Spinal cord (tissue), 10 donors: ENCODE data around the gene UHRF1. TPM values are rescaled to one million over a fixed set of nuclear protein-coding genes. Genes with fewer than 3 reads are reported as not detected.

Source experiments
- DNase-seq, 6 donors: peaks; one replicate each; pipeline versions ENCODE4 v3.0.0 to v3.0.0-alpha.2; 2013 to 2015; ENCODE audit warnings: low spot score in 6 of 6, low read depth in 4 of 6
- H3K27ac ChIP-seq: one replicate; pipeline ENCODE4 v1.5.1; 2013; ENCODE audit warnings: low read depth, low read length, control low read depth
- H3K27me3 ChIP-seq: one replicate; pipeline ENCODE4 v1.6.1; 2013; ENCODE audit warnings: low read length; ENCODE audit not compliant: control insufficient read depth, insufficient read depth
- H3K36me3 ChIP-seq: one replicate; pipeline ENCODE4 v1.6.1; 2013; ENCODE audit warnings: low read length; ENCODE audit not compliant: control insufficient read depth, insufficient read depth
- H3K4me1 ChIP-seq: one replicate; pipeline ENCODE4 v1.6.1; 2013; ENCODE audit warnings: low read length; ENCODE audit not compliant: control insufficient read depth, insufficient read depth
- H3K4me3 ChIP-seq: one replicate; pipeline ENCODE4 v1.5.1; 2013; ENCODE audit warnings: low read depth, low read length, control low read depth
- H3K9me3 ChIP-seq: one replicate; pipeline ENCODE4 v1.6.1; 2013; ENCODE audit warnings: low read length; ENCODE audit not compliant: control insufficient read depth, insufficient read depth
- WGBS: methylation state at CpG from one replicate; pipeline ENCODE4 v1.1.5; 2013; ENCODE audit warnings: missing lambda C conversion rate; ENCODE audit not compliant: insufficient coverage; 5-methylcytosine and 5-hydroxymethylcytosine counted together
- polyA plus RNA-seq, 2 donors: library from polyadenylated mRNA; unstranded; fragments of 120-200 nt; gene quantifications; one replicate each; pipeline ENCODE4 v1.2.1, GENCODE V29; 2013; ENCODE audit not compliant: insufficient read length in 2 of 2
- total RNA-seq, 2 donors: library from RNA; depleted of rRNA in 1 of 2; stranded (reverse); fragments of 120-200 nt in 1 of 2; fragments of >200 nt in 1 of 2; gene quantifications; one replicate each; pipeline versions ENCODE4 v1.2.3 to v1.2.4, GENCODE V29; 2013 to 2014
- donor health status: healthy.

UHRF1 gene
- total and polyA plus RNA-seq, 4 donors = 10.5 to 16.8 (median 12.5) TPM

- WGBS = 88% methylated on average over 5 of the region's 13 CpGs
- Histone ChIP-seq H3K36me3 (peaks cover 15% of the 10 kb centered on the region), H3K4me1 (peaks cover 19% of the 10 kb centered on the region), H3K9me3 (no peaks in the 10 kb centered on the region), H3K27me3 (no peaks in the 10 kb centered on the region), H3K27ac (no peak overlapping the region), H3K4me3 (no peak overlapping the region)
- no peak for DNase-seq
Measured at GRCh38 chr19:4991996-4992698, 82.8 kb downstream of the UHRF1 start.

- peaks cover 5% of the 10 kb centered on the region for H3K4me1 ChIP-seq
- H3K27me3 ChIP-seq = no peaks in the 10 kb centered on the region
- DNase-seq = no peak
- H3K9me3 ChIP-seq = no peaks in the 10 kb centered on the region
- no peak overlapping the region for H3K27ac ChIP-seq
- WGBS = no CpG with 5 or more reads among the region's 3 CpGs
- H3K36me3 ChIP-seq = peaks cover 25% of the 10 kb centered on the region
- no peak overlapping the region for H3K4me3 ChIP-seq
Measured at GRCh38 chr19:4993683-4994082, 84.4 kb downstream of the UHRF1 start.

DNA sequence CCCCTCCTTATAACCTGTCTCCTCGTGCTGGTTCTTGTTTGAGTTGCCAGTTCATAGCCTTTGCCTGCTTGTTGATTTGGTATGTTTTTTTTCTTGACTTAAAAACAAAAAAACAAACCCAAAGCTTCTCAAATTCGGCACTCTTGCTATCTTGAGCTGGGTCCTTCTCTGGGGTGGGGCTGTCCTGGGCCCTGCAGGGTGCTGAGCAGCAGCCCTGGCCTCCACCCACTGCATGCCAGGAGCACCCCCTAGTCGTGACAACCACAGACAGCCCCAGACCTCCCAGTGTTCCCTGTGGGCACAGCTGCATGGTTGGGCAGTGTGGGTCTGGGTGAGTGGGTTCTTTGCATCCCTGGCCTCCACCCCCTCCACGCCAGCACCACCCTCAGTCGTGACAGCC, 87.4 kb downstream of the UHRF1 start:
- DNase-seq = no peak
- H3K27me3 ChIP-seq = no peaks in the 10 kb centered on the region
- WGBS = 78% methylated on average over 1 of the region's 5 CpGs
- H3K36me3 ChIP-seq = peaks cover 28% of the 10 kb centered on the region
- no peak overlapping the region for H3K27ac ChIP-seq
- no peaks in the 10 kb centered on the region for H3K9me3 ChIP-seq
- H3K4me1 ChIP-seq = no peaks in the 10 kb centered on the region
- H3K4me3 ChIP-seq = no peak overlapping the region

GRCh38 chr19:4997297-4997696, 88.0 kb downstream of the UHRF1 start:
- no peaks in the 10 kb centered on the region for H3K27me3 ChIP-seq
- H3K4me3 ChIP-seq = no peak overlapping the region
- no peaks in the 10 kb centered on the region for H3K9me3 ChIP-seq
- no peak overlapping the region for H3K27ac ChIP-seq
- no peaks in the 10 kb centered on the region for H3K4me1 ChIP-seq
- DNase-seq = no peak
- peaks cover 28% of the 10 kb centered on the region for H3K36me3 ChIP-seq
- WGBS = 95% methylated on average over 12 of the region's 12 CpGs

- no peak overlapping the region for H3K4me3 ChIP-seq
- peaks cover 6% of the 10 kb centered on the region for H3K4me1 ChIP-seq
- DNase-seq = no peak
- H3K9me3 ChIP-seq = no peaks in the 10 kb centered on the region
- WGBS = 96% methylated on average over 6 of the region's 6 CpGs
- no peak overlapping the region for H3K27ac ChIP-seq
- peaks cover 40% of the 10 kb centered on the region for H3K36me3 ChIP-seq
- H3K27me3 ChIP-seq = no peaks in the 10 kb centered on the region
Measured at GRCh38 chr19:5000120-5000611, 90.9 kb downstream of the UHRF1 start.

- Histone ChIP-seq H3K27me3 (no peaks in the 10 kb centered on the region), H3K36me3 (peaks cover 42% of the 10 kb centered on the region), H3K4me3 (no peak overlapping the region), H3K27ac (no peak overlapping the region), H3K9me3 (no peaks in the 10 kb centered on the region), H3K4me1 (peaks cover 12% of the 10 kb centered on the region)
- no peak for DNase-seq
- WGBS = 50% methylated on average over 3 of the region's 3 CpGs
Measured at GRCh38 chr19:5001615-5002014, 92.3 kb downstream of the UHRF1 start.

DNA sequence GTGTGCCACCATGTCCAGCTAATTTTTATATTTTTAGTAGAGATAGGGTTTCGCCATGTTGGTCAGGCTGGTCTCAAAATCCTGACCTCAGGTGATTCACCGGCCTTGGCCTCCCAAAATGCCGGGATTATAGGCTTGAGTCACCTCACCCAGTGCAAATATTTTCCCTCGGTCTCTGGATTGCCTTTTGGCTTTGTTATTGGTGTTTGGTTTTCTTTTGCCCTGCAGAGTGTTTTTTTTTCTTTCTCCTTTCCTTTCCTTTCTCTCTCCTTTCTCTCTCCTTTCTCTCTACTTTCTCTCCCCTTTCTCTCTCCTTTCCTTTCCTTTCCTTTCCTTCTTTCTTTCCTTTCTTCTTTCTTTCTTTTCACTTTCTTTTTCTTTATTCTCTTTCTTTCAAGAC, 92.8 kb downstream of the UHRF1 start:
- H3K4me3 ChIP-seq = no peak overlapping the region

DNA sequence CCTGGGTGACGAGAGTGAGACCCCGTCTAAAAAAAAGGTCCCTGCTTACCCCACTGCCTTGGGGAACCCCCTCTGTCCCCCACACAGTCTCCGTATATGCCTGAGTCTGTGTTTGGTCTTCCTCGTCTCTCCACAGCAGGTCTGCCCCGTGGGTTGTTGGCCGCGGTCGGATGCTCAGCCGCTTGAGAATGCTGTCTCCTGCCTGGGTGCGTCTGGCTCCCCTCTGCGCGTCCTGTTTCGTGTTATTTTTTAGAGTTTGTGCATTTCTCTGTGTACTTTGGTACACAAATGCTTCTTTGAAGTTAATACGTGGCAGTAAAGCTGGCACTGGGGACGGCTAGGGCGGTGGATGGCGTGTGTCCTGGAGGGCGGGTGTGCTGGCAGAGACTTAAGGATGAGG, 94.5 kb downstream of the UHRF1 start:
- Histone ChIP-seq H3K4me3 (no peak overlapping the region), H3K36me3 (peaks cover 32% of the 10 kb centered on the region), H3K27me3 (no peaks in the 10 kb centered on the region), H3K27ac (no peak overlapping the region), H3K9me3 (no peaks in the 10 kb centered on the region), H3K4me1 (peaks cover 12% of the 10 kb centered on the region)
- WGBS = 65% methylated on average over 10 of the region's 18 CpGs
- no peak for DNase-seq

More for the DNA sequence above, 92.8 kb downstream of the UHRF1 start:
- H3K36me3 ChIP-seq = peaks cover 42% of the 10 kb centered on the region
- no peak for DNase-seq
- 100% methylated on average over 1 of the region's 4 CpGs for WGBS
- H3K9me3 ChIP-seq = no peaks in the 10 kb centered on the region
- H3K27ac ChIP-seq = no peak overlapping the region
- no peaks in the 10 kb centered on the region for H3K27me3 ChIP-seq
- peaks cover 12% of the 10 kb centered on the region for H3K4me1 ChIP-seq

GRCh38 chr19:5005096-5005495, 95.8 kb downstream of the UHRF1 start:
- no peak for DNase-seq
- H3K27ac ChIP-seq = no peak overlapping the region
- H3K27me3 ChIP-seq = no peaks in the 10 kb centered on the region
- H3K4me3 ChIP-seq = no peak overlapping the region
- peaks cover 32% of the 10 kb centered on the region for H3K36me3 ChIP-seq
- 91% methylated on average over 5 of the region's 5 CpGs for WGBS
- H3K4me1 ChIP-seq = peaks cover 12% of the 10 kb centered on the region
- no peaks in the 10 kb centered on the region for H3K9me3 ChIP-seq

DNA sequence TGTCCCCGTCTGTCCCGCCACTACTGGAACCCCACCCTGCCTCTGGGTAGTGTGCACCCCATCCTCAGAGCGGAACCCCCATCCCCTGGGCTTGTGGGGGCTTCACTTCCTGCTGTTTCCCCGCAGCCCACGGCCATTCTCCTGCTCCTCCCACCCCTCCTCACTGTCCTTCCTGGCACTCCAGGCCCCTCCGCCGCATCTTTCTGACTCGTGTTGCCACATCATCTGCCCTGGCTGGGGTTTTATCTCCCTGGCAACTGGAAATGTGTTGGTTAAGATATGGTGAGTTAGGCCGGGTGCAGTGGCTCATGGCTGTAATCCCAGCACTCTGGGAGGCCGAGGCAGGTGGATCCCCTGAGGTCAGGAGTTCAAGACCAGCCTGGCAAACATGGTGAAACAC, 96.9 kb downstream of the UHRF1 start:
- Histone ChIP-seq H3K4me1 (peaks cover 14% of the 10 kb centered on the region), H3K9me3 (no peaks in the 10 kb centered on the region), H3K27me3 (no peaks in the 10 kb centered on the region), H3K36me3 (peaks cover 31% of the 10 kb centered on the region), H3K27ac (no peak overlapping the region), H3K4me3 (no peak overlapping the region)
- 75% methylated on average over 6 of the region's 10 CpGs for WGBS
- DNase-seq = no peak
